Mesodermal cell (in vitro differentiated cells): ENCODE results near the gene CHGA. TPM values are rescaled to one million over a fixed set of nuclear protein-coding genes. Genes with fewer than 3 reads are reported as not detected.

Source experiments
- H3K27ac ChIP-seq: 2 replicates; pipeline ENCODE4 v1.7.0; 2013; ENCODE audit warnings: mild to moderate bottlenecking, low read depth, low read length, moderate library complexity; ENCODE audit not compliant: severe bottlenecking
- H3K36me3 ChIP-seq: 2 replicates; pipeline ENCODE4 v1.7.1; 2013; ENCODE audit warnings: mild to moderate bottlenecking, low read length, moderate library complexity; ENCODE audit not compliant: control insufficient read depth, insufficient read depth
- H3K4me1 ChIP-seq: one replicate; pipeline ENCODE4 v1.7.1; 2013; ENCODE audit warnings: mild to moderate bottlenecking, low read length; ENCODE audit not compliant: insufficient read depth, control insufficient read depth, poor library complexity, severe bottlenecking
- H3K4me3 ChIP-seq: 2 replicates; pipeline ENCODE4 v1.7.0; 2013; ENCODE audit warnings: low read length, control low read depth, mild to moderate bottlenecking; ENCODE audit not compliant: insufficient read depth, poor library complexity, severe bottlenecking; ENCODE audit errors: extremely low read depth
- H3K9me3 ChIP-seq: 2 replicates; pipeline ENCODE4 v1.7.1; 2013; ENCODE audit warnings: mild to moderate bottlenecking, low read length, moderate library complexity; ENCODE audit not compliant: control insufficient read depth
- WGBS, 2 experiments: methylation state at CpG; one replicate each; pipeline ENCODE4 v1.1.5; 2013; ENCODE audit warnings: missing lambda C conversion rate in 2 of 2; ENCODE audit not compliant: insufficient coverage in 2 of 2; 5-methylcytosine and 5-hydroxymethylcytosine counted together
- polyA plus RNA-seq, 2 experiments: library from polyadenylated mRNA; stranded (reverse); fragments of 50-300 nt; gene quantifications; one replicate each; pipeline ENCODE4 v1.2.3, GENCODE V29; 2013

The CHGA gene
- polyA plus RNA-seq (2013, experiment 1 of 2), result 0.74 TPM
- 0.61 TPM for polyA plus RNA-seq (2013, experiment 2 of 2)

DNA sequence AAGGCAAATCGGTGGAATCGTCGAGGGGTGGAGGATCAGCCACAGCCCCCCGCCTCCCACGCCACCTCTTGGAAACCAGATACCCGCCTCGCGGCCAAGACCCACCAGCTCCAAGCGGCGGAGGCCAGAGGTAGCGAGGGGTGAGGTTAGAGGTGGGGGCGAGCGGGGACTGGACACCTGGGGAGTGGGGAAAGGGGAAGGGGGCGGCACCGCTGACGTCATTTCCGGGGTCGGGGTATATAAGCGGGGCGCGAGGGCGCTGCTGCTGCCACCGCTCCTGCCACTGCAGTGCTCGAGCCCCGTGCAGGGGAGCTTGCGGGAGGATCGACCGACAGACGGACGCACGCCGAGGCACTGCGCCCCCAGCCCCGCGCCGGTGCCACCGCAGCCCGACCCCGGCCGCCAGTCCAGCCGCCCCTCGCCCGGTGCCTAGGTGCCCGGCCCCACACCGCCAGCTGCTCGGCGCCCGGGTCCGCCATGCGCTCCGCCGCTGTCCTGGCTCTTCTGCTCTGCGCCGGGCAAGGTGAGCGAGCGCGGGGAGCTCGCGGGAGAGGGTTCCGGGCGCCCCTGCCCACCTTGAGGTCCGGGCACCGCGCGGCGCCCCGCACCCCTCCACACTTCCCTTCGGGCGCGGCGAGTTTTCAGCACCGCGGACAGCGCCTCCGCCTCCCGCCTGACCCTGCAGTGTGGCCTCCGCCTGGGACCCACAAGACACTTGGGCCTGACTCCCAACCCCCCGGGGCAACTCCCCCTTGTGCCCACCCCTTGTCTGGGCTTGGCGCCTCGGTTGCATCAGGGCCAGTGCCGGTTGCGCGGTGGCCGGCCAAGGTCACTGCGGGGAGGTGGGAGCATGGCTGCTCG lies at the start of gene CHGA:
TSS of gene CHGA (plus strand) at position 268 of the 861 bp plus-strand sequence. CDS start at position 478, 210 bp downstream.
- WGBS, 2 experiments, result 2% methylated on average over 39 to 51 of the region's 86 CpGs
- peak within 1 kb of the TSS; percentile 35 for H3K4me3 ChIP-seq

DNA sequence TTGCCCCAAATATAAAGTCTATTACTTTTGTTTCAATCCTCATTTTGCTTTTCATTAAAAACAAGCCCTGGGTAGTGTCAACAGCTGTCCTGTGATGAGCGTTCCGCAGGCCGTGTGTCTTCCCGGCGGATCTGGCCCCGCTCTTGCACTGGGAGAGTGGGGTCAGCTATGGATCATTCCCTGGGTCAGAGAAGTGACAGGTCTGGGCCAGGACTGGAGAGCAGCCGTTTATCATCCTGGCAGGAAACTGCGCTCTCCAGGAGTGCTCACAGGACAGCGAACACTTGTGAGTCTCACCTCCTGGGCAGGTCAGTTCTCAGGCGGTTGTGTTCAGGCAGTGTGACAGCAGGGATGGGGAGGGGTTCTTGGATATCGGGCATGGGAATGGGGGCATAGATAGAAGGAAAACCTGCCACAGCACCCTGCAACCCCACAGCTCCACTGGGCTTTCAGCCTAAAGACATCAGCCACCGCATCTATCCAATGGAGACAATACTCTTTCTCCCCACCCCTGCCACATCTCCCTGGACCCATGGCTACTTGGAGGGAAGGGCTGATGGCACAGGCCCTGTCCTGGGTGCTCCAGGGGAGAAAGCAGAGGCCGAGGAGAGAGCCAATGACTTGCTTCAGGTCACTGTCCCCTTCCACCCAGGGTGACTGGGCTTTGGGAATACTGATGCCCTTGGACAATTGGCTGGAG lies 47.8 kb upstream of the CHGA start:
- Histone ChIP-seq H3K4me1 (no peaks in the 10 kb centered on the region), H3K9me3 (no peaks in the 10 kb centered on the region), H3K4me3 (no peak overlapping the region), H3K36me3 (no peaks in the 10 kb centered on the region), H3K27ac (no peak overlapping the region)
- WGBS, 2 experiments, result 76 to 85% methylated on average over 5 to 11 of the region's 13 CpGs

More for the DNA sequence above, at the start of gene CHGA:
- Histone ChIP-seq H3K27ac (no peak within 1 kb of the TSS), H3K36me3 (no peaks in the 10 kb centered on the region), H3K4me1 (no peaks in the 10 kb centered on the region), H3K9me3 (no peaks in the 10 kb centered on the region)

DNA sequence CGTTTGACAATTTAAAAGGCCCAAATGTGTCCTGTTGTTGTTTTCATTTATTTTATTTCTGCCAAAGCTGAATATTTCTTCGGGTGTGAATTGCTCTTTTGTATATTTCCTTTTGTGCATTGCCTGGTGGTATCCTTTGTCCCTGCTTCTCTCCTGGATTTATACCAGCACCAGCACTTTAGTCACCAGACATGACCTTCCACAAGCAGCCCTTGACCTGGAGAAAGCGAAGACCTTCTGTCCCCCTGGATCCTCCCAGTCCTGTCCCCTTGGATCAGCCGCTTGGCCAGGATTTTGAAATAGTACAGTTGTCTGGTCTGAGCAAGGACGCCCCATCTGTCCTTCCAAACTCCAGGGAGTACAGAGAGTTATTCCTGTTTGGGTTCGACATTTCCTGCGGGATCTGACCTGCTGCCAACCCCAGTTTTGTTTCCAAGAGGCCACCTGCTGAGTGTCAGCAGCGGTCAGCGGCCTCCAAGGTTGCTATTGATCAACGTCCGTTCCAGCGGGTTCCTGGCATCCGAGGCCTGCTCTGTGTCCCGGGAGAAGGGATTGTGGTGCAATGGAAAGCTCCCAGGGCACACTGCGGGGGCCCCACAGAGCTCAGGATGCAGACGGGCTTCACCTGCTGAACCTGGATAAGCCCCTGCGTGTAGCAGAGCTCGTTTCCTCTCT lies 45.1 kb upstream of the CHGA start:
- H3K27ac ChIP-seq, result no peak overlapping the region
- H3K4me3 ChIP-seq, result no peak overlapping the region
- no peaks in the 10 kb centered on the region for H3K36me3 ChIP-seq
- no peaks in the 10 kb centered on the region for H3K4me1 ChIP-seq
- no peaks in the 10 kb centered on the region for H3K9me3 ChIP-seq
- 38 to 46% methylated on average over 12 to 17 of the region's 18 CpGs for WGBS, 2 experiments

DNA sequence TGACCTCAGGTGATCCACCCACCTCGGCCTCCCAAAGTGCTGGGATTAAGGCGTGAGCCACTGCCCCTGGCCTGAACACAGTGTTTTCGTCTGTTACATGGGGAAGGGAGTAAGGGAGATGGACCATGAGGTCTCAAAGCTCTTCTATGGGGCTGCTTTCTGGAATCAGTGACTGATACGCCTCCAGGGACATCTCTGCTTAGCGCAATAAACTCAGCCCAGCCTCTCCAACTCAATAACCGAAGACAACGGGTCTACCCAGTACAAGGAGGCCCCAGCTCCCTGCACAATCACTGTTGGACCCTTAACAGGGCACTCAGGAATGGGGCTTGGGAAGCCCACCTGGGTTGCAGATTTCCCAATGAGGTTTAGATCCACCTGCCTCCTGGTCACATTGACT lies 42.6 kb upstream of the CHGA start:
- H3K4me3 ChIP-seq, result no peak overlapping the region
- H3K4me1 ChIP-seq, result no peaks in the 10 kb centered on the region
- no peaks in the 10 kb centered on the region for H3K9me3 ChIP-seq
- no peak overlapping the region for H3K27ac ChIP-seq
- no peaks in the 10 kb centered on the region for H3K36me3 ChIP-seq
- 91 to 98% methylated on average over 4 to 7 of the region's 7 CpGs for WGBS, 2 experiments

GRCh38 chr14:92880851-92881250 lies 42.1 kb upstream of the CHGA start:
- 34 to 36% methylated on average over 11 to 12 of the region's 12 CpGs for WGBS, 2 experiments
- Histone ChIP-seq H3K9me3 (no peaks in the 10 kb centered on the region), H3K36me3 (no peaks in the 10 kb centered on the region), H3K4me1 (no peaks in the 10 kb centered on the region), H3K4me3 (no peak overlapping the region), H3K27ac (no peak overlapping the region)

DNA sequence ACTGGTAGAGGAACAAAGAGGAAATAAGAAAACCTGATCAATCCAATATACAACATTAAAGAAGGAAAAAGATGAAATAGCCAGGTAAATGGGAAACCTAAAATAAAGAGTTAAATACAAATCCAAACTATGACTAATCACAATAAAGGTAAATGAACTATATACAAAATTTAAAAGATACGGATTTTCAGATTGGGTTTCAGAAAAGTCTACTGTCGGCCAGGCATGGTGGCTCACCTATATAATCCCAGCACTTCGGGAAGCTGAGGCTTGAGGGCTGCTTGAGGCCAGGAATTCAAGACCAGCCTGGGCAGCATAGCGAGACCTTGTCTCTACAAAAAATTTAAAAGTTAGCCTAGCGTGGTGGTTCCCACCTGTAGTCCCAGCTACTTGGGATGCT lies 39.9 kb upstream of the CHGA start:
- WGBS, 2 experiments, result 77 to 98% methylated on average over 4 to 5 of the region's 5 CpGs
- Histone ChIP-seq H3K9me3 (no peaks in the 10 kb centered on the region), H3K4me1 (no peaks in the 10 kb centered on the region), H3K4me3 (no peak overlapping the region), H3K36me3 (no peaks in the 10 kb centered on the region), H3K27ac (no peak overlapping the region)

DNA sequence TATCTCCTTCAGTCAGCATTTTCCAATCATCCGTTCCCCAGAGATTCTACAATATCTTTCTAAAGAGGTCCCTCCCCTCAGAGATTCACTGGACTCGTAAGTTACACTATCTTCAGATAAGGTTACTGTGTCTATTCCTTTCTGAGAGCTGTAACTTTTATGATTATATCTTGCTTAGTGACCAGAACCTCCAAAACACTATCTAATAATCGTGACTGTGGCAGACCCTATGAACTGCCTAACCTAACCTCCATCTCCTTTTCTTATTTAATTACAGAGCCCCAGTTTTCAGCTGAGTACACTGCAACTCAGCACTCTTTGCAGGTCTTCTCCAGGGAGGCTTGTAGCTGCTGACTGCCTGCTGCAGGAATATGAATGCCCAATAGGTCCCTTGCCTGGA lies 38.5 kb upstream of the CHGA start:
- Histone ChIP-seq H3K27ac (no peak overlapping the region), H3K36me3 (no peaks in the 10 kb centered on the region), H3K9me3 (no peaks in the 10 kb centered on the region), H3K4me1 (no peaks in the 10 kb centered on the region), H3K4me3 (no peak overlapping the region)
- 78 to 79% methylated on average over 2 of the region's 3 CpGs for WGBS, 2 experiments

DNA sequence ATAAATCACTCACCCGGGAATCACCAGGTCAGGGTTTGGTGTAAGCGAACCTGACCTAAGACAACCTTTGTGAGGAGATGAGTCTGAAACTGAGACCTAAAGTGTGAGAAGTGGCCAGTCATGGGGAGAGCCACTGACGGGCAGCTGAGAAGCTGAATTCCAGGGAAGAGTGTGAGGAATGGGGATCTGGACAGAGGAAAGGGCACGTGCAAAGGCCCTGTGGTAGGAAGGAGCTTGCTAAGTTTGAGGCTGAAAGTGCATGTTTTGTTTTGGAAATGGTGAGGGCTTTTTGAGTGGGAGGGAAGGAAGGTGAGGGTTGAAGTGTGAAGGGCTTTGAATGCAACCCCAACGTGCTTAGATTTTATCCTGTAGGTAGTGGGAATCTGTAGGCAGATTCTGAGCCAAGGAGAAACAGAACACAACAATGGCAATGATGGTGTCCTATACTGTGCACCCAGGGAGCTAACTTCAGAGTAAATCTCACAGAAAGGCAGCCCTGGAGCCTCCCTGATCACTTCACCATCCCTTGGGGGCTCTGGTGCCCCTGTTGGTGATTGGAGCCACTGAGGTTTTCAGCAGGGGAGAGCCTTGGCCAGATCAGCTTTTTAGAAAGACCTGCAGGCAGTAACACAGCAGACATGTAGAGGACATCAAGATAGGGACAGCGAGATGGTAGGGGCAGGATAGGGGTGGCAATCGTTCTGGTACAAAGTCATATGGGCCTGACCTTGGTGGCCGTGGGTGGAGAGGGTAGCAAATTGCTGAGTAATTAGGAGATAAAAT lies 37.5 kb upstream of the CHGA start:
- Histone ChIP-seq H3K36me3 (no peaks in the 10 kb centered on the region), H3K27ac (no peak overlapping the region), H3K4me3 (no peak overlapping the region), H3K4me1 (no peaks in the 10 kb centered on the region), H3K9me3 (no peaks in the 10 kb centered on the region)
- 78 to 90% methylated on average over 6 to 7 of the region's 8 CpGs for WGBS, 2 experiments

DNA sequence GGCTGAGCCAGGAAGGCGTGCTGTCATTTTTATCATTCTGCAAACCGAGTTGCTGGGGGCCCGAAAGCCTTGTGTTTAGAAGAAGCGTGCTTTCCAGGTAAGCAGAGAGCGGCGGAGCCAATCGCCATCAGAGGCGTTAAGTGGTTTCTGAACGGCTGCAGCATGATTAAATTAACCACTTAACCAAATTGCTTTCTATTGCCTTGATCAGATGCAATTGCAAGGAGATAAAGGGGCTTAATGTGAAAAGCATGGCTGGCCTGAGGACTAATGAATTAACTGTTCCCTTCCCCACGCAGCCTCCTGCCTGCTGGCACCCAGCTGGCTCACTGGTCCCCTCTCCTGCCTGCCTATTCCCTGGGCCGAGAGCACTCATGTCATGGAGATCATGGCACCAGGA lies 36.6 kb upstream of the CHGA start:
- H3K4me1 ChIP-seq, result no peaks in the 10 kb centered on the region
- 76 to 86% methylated on average over 7 to 9 of the region's 11 CpGs for WGBS, 2 experiments
- H3K27ac ChIP-seq, result no peak overlapping the region
- no peaks in the 10 kb centered on the region for H3K9me3 ChIP-seq
- no peaks in the 10 kb centered on the region for H3K36me3 ChIP-seq
- H3K4me3 ChIP-seq, result no peak overlapping the region

DNA sequence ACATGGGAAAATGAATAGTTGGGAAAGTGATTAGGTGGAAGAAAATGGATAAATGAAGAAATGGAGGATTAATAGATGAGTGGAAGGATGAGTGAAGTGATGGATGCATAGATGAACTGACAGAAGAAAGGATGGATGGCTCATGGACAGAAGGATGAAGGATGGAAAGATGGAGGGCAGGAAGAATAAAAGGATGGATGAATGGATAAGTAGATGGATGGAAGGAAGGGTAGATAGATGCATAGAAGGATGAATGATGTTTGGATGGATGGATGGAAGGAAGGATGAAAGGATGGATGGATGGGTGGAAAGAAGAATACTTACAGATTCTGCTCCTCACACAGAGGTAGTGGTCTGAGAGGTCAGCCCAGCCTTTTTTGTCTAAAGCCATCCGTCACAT lies 35.8 kb upstream of the CHGA start:
- 80% methylated on average over 1 of the region's 1 CpG; no CpG with 5 or more reads in 1 of the 2 experiments for WGBS, 2 experiments

More for the DNA sequence above, 35.8 kb upstream of the CHGA start:
- Histone ChIP-seq H3K4me1 (no peaks in the 10 kb centered on the region), H3K4me3 (no peak overlapping the region), H3K9me3 (no peaks in the 10 kb centered on the region), H3K27ac (no peak overlapping the region), H3K36me3 (no peaks in the 10 kb centered on the region)
